Neural cell (in vitro differentiated cells): Measurements from ENCODE around the gene TRERF1. TPM values are rescaled to one million over a fixed set of nuclear protein-coding genes. Genes with fewer than 3 reads are reported as not detected.

ENCODE experiments used
- H2AFZ ChIP-seq: fragments of 200-600, 300-800 bp; sonication (generic), shearing (Covaris generic); 2 replicates; pipeline ENCODE4 v1.6.0; 2014; ENCODE audit warnings: low read depth, mild to moderate bottlenecking, antibody characterized with exemption, low read length, moderate library complexity
- H3F3A ChIP-seq: fragments of 200-600 bp; shearing (Covaris generic); 2 replicates; pipeline ENCODE4 v1.6.1; 2016; ENCODE audit warnings: mild to moderate bottlenecking, moderate library complexity, mixed read lengths, antibody characterized with exemption, low read length; ENCODE audit not compliant: insufficient read depth, poor library complexity, severe bottlenecking
- H3K27ac ChIP-seq: fragments of 200-600, 300-800 bp; sonication (generic), shearing (Covaris generic); 2 replicates; pipeline ENCODE4 v1.5.1; 2014; ENCODE audit warnings: mild to moderate bottlenecking, low read length, moderate library complexity
- H3K27me3 ChIP-seq: fragments of 300-800, 200-600 bp; sonication (generic), shearing (Covaris generic); 2 replicates; pipeline ENCODE4 v1.6.0; 2014; ENCODE audit warnings: mild to moderate bottlenecking, low read depth, low read length, moderate library complexity; ENCODE audit not compliant: insufficient read depth
- H3K36me3 ChIP-seq: fragments of 300-800, 200-600 bp; sonication (generic), shearing (Covaris generic); 2 replicates; pipeline ENCODE4 v1.5.1; 2014; ENCODE audit warnings: mild to moderate bottlenecking, antibody characterized with exemption, low read length, moderate library complexity; ENCODE audit not compliant: insufficient read depth
- H3K4me2 ChIP-seq: fragments of 300-800, 200-600 bp; sonication (generic), shearing (Covaris generic); 2 replicates; pipeline ENCODE4 v1.6.0; 2014; ENCODE audit warnings: mild to moderate bottlenecking, low read length
- H3K4me3 ChIP-seq: fragments of 300-800, 200-600 bp; sonication (generic), shearing (Covaris generic); 2 replicates; pipeline ENCODE4 v1.5.1; 2014; ENCODE audit warnings: mild to moderate bottlenecking, low read length, moderate library complexity
- H3K79me2 ChIP-seq: fragments of 200-600 bp; shearing (Covaris generic); replicated peaks from 2 replicates; pipeline ENCODE4 v1.6.0; 2014; ENCODE audit warnings: mild to moderate bottlenecking, low read length, moderate library complexity; ENCODE audit not compliant: insufficient read depth
- H3K9ac ChIP-seq: fragments of 300-800, 200-600 bp; sonication (generic), shearing (Covaris generic); 2 replicates; pipeline ENCODE4 v1.6.1; 2016; ENCODE audit warnings: mild to moderate bottlenecking, low read length, mixed read lengths
- H3K9me2 ChIP-seq: fragments of 200-600 bp; shearing (Covaris generic); 2 replicates; pipeline ENCODE4 v1.6.1; 2016; ENCODE audit warnings: mild to moderate bottlenecking, low read length, mixed read lengths; ENCODE audit not compliant: insufficient read depth
- H3K9me3 ChIP-seq: fragments of 200-600, 300-800 bp; sonication (generic), shearing (Covaris generic); 2 replicates; pipeline ENCODE4 v1.6.1; 2016; ENCODE audit warnings: mild to moderate bottlenecking, mixed run types, low read length, moderate library complexity, mixed read lengths
- H4K20me1 ChIP-seq: fragments of 200-600 bp; shearing (Covaris generic); 2 replicates; pipeline ENCODE4 v1.6.1; 2016; ENCODE audit warnings: mild to moderate bottlenecking, mixed run types; ENCODE audit not compliant: insufficient read depth
- EP300 ChIP-seq: fragments of 450-650 bp; conservative IDR thresholded peaks from 2 replicates; pipeline ENCODE4 v1.6.1; 2014; ENCODE audit warnings: antibody characterized with exemption, mild to moderate bottlenecking, moderate library complexity; ENCODE audit not compliant: poor library complexity, severe bottlenecking
- EZH2 ChIP-seq: fragments of 200-600, 300-800 bp; shearing (Covaris generic), sonication (generic); IDR thresholded peaks from 2 replicates; pipeline ENCODE4 v1.6.1; 2014; ENCODE audit warnings: antibody characterized with exemption, low read length, borderline replicate concordance, mild to moderate bottlenecking; ENCODE audit not compliant: insufficient read depth, poor library complexity, severe bottlenecking
- MXI1 ChIP-seq: fragments of 450-650 bp; conservative IDR thresholded peaks from 2 replicates; pipeline ENCODE4 v1.6.1; 2014; ENCODE audit warnings: antibody characterized with exemption, mild to moderate bottlenecking; ENCODE audit not compliant: poor library complexity, severe bottlenecking
- POLR2AphosphoS5 ChIP-seq: IDR thresholded peaks from 2 replicates; pipeline ENCODE4 v1.6.1; 2012
- RAD21 ChIP-seq: fragments of 450-650 bp; conservative IDR thresholded peaks from 2 replicates; pipeline ENCODE4 v1.6.1; 2014; ENCODE audit warnings: antibody characterized with exemption, mild to moderate bottlenecking, moderate library complexity
- REST ChIP-seq: IDR thresholded peaks from 2 replicates; pipeline ENCODE4 v1.6.1; 2012; ENCODE audit warnings: borderline replicate concordance
- SMC3 ChIP-seq: fragments of 450-650 bp; conservative IDR thresholded peaks from 2 replicates; pipeline ENCODE4 v1.6.1; 2014; ENCODE audit warnings: antibody characterized with exemption, mild to moderate bottlenecking, moderate library complexity; ENCODE audit not compliant: poor library complexity
- TAF1 ChIP-seq: IDR thresholded peaks from 2 replicates; pipeline ENCODE4 v1.6.1; 2012; ENCODE audit warnings: low read depth
- polyA plus RNA-seq: library from polyadenylated mRNA; depleted of rRNA; stranded (reverse); fragments of >200 nt; gene quantifications from 2 replicates; pipeline ENCODE4 v1.2.3, GENCODE V29; 2014
- TF ChIP-seq, protein P1 (sequence below): fragments of 450-650 bp; IDR thresholded peaks from 2 replicates; pipeline ENCODE4 v1.5.1; 2014; ENCODE audit warnings: antibody characterized with exemption, mild to moderate bottlenecking, moderate library complexity; ENCODE audit not compliant: poor library complexity, severe bottlenecking

Gene TRERF1
- polyA plus RNA-seq, 1 donor from 2014 or later: 4.5 TPM

DNA sequence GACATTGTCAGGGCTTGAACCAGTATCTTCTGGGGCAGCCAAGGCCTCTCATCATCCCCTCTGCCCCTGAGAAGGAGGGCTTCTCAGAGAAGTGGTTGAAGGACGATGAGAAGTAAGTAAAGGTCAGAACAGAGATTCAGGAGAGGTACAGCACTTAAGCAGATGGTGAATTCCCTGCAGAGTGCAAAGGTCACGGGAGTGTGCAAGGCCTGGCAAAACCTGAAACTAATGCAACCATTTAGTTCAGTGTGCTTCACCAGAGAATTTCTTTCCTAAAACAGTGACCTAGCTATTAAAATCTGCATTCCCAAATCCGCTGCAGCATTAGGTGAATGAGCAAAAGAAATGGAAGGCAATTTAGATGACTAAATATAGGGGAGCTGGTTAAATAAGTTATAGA, 58.4 kb downstream of the TRERF1 start:
- H3K27ac ChIP-seq: no peak overlapping the region
- H3K79me2 ChIP-seq: peaks cover 17% of the 10 kb centered on the region
- H3K9ac ChIP-seq: no peak overlapping the region
- no peaks in the 10 kb centered on the region for H4K20me1 ChIP-seq
- no peaks in the 10 kb centered on the region for H3F3A ChIP-seq
- no peaks in the 10 kb centered on the region for H3K36me3 ChIP-seq
- H3K4me3 ChIP-seq: no peak overlapping the region
- H2AFZ ChIP-seq: no peak overlapping the region
- H3K4me2 ChIP-seq: no peak overlapping the region
- no peak for TF ChIP-seq SMC3
- no peak for TF ChIP-seq EP300
- TF ChIP-seq RAD21: no peak
- TF ChIP-seq EZH2: no peak
- TF ChIP-seq REST: no peak
- TF ChIP-seq POLR2AphosphoS5: no peak
- TF ChIP-seq MXI1: no peak
- TF ChIP-seq TAF1: no peak
- TF ChIP-seq, protein P1, sequence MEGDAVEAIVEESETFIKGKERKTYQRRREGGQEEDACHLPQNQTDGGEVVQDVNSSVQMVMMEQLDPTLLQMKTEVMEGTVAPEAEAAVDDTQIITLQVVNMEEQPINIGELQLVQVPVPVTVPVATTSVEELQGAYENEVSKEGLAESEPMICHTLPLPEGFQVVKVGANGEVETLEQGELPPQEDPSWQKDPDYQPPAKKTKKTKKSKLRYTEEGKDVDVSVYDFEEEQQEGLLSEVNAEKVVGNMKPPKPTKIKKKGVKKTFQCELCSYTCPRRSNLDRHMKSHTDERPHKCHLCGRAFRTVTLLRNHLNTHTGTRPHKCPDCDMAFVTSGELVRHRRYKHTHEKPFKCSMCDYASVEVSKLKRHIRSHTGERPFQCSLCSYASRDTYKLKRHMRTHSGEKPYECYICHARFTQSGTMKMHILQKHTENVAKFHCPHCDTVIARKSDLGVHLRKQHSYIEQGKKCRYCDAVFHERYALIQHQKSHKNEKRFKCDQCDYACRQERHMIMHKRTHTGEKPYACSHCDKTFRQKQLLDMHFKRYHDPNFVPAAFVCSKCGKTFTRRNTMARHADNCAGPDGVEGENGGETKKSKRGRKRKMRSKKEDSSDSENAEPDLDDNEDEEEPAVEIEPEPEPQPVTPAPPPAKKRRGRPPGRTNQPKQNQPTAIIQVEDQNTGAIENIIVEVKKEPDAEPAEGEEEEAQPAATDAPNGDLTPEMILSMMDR: no peak
- H3K9me3 ChIP-seq: no peaks in the 10 kb centered on the region
- no peaks in the 10 kb centered on the region for H3K27me3 ChIP-seq
- no peaks in the 10 kb centered on the region for H3K9me2 ChIP-seq

- Histone ChIP-seq H3K4me2 (no peak overlapping the region), H3K27ac (no peak overlapping the region), H3K27me3 (no peaks in the 10 kb centered on the region), H3K9ac (no peak overlapping the region), H3K9me3 (no peaks in the 10 kb centered on the region), H3K9me2 (no peaks in the 10 kb centered on the region), H3K36me3 (no peaks in the 10 kb centered on the region), H4K20me1 (no peaks in the 10 kb centered on the region), H3K4me3 (no peak overlapping the region), H3F3A (no peaks in the 10 kb centered on the region), H3K79me2 (peaks cover 13% of the 10 kb centered on the region), H2AFZ (no peak overlapping the region)
- TF ChIP-seq EZH2 (no peak), EP300 (no peak), SMC3 (no peak), RAD21 (no peak), MXI1 (no peak), POLR2AphosphoS5 (no peak), TAF1 (no peak), REST (no peak)
- TF ChIP-seq, protein P1: no peak
Observed at GRCh38 chr6:42392833-42393232, 58.9 kb downstream of the TRERF1 start.
